ENCODE data around the gene LCTL. TPM values are rescaled to one million over a fixed set of nuclear protein-coding genes. Genes with fewer than 3 reads are reported as not detected.

LCTL gene
- total and polyA plus RNA-seq, 10 of the 15 experiments (the other 5 are each of a cell fraction or from before 2014, with no cell fraction given): 0.07 to 0.76 (median 0.40) TPM; not detected in 5

DNA sequence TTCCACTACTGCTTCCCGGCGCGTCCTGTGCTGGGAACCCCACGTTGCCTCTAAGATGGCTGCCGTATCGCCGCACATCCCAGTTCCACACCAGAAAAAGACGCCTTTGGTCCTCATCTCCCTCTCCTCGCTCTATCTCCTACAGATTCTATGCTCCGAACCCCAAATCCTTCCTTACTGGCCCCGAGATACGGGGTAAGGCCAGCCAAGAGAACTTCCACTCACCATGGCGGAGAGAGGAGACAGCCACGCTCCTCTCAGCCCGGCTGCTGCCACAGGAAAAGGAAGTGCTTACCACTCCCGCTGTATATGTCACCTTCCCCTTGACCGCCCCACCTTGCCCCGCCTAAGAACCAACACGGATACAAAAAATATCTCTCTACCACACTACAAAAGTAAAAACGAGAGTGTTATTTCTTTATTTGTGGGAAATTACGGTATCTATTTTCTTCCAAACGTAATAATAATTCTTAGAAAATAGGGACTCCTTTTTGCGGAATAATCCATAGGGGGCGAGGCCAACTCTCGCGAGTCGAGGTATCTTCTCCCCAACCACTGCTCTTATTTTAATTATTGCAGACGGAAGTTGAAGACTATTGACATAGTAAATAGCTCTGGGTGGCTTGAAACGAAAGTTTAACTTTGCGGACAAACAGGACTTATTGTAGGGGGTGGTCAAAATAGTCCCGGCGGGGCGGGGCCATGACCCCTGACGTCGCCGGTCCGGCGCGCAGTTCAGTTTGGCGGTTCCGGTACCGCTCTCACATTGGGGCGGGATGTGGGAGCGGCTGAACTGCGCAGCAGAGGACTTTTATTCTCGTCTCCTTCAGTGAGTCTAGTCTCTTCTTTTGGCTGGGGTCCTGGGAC, 61.0 kb downstream of the LCTL start, which contains the start of the genes RPL4 and ZWILCH (continued):
- TF ChIP-seq, protein P1, sequence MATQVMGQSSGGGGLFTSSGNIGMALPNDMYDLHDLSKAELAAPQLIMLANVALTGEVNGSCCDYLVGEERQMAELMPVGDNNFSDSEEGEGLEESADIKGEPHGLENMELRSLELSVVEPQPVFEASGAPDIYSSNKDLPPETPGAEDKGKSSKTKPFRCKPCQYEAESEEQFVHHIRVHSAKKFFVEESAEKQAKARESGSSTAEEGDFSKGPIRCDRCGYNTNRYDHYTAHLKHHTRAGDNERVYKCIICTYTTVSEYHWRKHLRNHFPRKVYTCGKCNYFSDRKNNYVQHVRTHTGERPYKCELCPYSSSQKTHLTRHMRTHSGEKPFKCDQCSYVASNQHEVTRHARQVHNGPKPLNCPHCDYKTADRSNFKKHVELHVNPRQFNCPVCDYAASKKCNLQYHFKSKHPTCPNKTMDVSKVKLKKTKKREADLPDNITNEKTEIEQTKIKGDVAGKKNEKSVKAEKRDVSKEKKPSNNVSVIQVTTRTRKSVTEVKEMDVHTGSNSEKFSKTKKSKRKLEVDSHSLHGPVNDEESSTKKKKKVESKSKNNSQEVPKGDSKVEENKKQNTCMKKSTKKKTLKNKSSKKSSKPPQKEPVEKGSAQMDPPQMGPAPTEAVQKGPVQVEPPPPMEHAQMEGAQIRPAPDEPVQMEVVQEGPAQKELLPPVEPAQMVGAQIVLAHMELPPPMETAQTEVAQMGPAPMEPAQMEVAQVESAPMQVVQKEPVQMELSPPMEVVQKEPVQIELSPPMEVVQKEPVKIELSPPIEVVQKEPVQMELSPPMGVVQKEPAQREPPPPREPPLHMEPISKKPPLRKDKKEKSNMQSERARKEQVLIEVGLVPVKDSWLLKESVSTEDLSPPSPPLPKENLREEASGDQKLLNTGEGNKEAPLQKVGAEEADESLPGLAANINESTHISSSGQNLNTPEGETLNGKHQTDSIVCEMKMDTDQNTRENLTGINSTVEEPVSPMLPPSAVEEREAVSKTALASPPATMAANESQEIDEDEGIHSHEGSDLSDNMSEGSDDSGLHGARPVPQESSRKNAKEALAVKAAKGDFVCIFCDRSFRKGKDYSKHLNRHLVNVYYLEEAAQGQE (IDR thresholded peaks at IDR 0.05; ENCODE audit: low read depth, low read length): peak; percentile 55
- TF ChIP-seq PAX5 (IDR thresholded peaks at IDR 0.05; ENCODE audit: borderline replicate concordance, low read depth, low read length) (0 out of 2 replicates have a peak, but pooled peaks have one; percentile 42), CBFB (IDR thresholded peaks at IDR 0.05; ENCODE audit: low read depth) (peak; percentile 97), NRF1 (conservative IDR thresholded peaks at IDR 0.05; ENCODE audit: low read depth, low read length) (no peak), ZNF622 (IDR thresholded peaks at IDR 0.05) (no peak), CREB1 (IDR thresholded peaks at IDR 0.05; ENCODE audit: low read depth) (peak; percentile 75), TCF12 (IDR thresholded peaks at IDR 0.05; ENCODE audit: low read depth, low read length) (peak; percentile 63; the same call in 1 of the 2 replicates), IRF4 (IDR thresholded peaks at IDR 0.05; ENCODE audit: low read depth, low read length) (peak; percentile 63), JUND (IDR thresholded peaks at IDR 0.05; ENCODE audit: low read depth, low read length) (no peak), GABPA (IDR thresholded peaks at IDR 0.05; ENCODE audit: low read depth) (peak; percentile 97)
- TF ChIP-seq, protein P2, sequence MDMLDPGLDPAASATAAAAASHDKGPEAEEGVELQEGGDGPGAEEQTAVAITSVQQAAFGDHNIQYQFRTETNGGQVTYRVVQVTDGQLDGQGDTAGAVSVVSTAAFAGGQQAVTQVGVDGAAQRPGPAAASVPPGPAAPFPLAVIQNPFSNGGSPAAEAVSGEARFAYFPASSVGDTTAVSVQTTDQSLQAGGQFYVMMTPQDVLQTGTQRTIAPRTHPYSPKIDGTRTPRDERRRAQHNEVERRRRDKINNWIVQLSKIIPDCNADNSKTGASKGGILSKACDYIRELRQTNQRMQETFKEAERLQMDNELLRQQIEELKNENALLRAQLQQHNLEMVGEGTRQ (IDR thresholded peaks at IDR 0.05; ENCODE audit: borderline replicate concordance, low read depth, low read length): no peak
- TF ChIP-seq, protein P3, sequence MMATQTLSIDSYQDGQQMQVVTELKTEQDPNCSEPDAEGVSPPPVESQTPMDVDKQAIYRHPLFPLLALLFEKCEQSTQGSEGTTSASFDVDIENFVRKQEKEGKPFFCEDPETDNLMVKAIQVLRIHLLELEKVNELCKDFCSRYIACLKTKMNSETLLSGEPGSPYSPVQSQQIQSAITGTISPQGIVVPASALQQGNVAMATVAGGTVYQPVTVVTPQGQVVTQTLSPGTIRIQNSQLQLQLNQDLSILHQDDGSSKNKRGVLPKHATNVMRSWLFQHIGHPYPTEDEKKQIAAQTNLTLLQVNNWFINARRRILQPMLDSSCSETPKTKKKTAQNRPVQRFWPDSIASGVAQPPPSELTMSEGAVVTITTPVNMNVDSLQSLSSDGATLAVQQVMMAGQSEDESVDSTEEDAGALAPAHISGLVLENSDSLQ (IDR thresholded peaks at IDR 0.05): peak; percentile 61; the same call in 1 of the 2 replicates
- TF ChIP-seq, protein P4, sequence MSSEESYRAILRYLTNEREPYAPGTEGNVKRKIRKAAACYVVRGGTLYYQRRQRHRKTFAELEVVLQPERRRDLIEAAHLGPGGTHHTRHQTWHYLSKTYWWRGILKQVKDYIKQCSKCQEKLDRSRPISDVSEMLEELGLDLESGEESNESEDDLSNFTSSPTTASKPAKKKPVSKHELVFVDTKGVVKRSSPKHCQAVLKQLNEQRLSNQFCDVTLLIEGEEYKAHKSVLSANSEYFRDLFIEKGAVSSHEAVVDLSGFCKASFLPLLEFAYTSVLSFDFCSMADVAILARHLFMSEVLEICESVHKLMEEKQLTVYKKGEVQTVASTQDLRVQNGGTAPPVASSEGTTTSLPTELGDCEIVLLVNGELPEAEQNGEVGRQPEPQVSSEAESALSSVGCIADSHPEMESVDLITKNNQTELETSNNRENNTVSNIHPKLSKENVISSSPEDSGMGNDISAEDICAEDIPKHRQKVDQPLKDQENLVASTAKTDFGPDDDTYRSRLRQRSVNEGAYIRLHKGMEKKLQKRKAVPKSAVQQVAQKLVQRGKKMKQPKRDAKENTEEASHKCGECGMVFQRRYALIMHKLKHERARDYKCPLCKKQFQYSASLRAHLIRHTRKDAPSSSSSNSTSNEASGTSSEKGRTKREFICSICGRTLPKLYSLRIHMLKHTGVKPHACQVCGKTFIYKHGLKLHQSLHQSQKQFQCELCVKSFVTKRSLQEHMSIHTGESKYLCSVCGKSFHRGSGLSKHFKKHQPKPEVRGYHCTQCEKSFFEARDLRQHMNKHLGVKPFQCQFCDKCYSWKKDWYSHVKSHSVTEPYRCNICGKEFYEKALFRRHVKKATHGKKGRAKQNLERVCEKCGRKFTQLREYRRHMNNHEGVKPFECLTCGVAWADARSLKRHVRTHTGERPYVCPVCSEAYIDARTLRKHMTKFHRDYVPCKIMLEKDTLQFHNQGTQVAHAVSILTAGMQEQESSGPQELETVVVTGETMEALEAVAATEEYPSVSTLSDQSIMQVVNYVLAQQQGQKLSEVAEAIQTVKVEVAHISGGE (CRISPR knock-in tag; IDR thresholded peaks at IDR 0.05): no peak
- TF ChIP-seq, protein P5, sequence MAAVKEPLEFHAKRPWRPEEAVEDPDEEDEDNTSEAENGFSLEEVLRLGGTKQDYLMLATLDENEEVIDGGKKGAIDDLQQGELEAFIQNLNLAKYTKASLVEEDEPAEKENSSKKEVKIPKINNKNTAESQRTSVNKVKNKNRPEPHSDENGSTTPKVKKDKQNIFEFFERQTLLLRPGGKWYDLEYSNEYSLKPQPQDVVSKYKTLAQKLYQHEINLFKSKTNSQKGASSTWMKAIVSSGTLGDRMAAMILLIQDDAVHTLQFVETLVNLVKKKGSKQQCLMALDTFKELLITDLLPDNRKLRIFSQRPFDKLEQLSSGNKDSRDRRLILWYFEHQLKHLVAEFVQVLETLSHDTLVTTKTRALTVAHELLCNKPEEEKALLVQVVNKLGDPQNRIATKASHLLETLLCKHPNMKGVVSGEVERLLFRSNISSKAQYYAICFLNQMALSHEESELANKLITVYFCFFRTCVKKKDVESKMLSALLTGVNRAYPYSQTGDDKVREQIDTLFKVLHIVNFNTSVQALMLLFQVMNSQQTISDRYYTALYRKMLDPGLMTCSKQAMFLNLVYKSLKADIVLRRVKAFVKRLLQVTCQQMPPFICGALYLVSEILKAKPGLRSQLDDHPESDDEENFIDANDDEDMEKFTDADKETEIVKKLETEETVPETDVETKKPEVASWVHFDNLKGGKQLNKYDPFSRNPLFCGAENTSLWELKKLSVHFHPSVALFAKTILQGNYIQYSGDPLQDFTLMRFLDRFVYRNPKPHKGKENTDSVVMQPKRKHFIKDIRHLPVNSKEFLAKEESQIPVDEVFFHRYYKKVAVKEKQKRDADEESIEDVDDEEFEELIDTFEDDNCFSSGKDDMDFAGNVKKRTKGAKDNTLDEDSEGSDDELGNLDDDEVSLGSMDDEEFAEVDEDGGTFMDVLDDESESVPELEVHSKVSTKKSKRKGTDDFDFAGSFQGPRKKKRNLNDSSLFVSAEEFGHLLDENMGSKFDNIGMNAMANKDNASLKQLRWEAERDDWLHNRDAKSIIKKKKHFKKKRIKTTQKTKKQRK (IDR thresholded peaks at IDR 0.05; ENCODE audit: low read depth, low read length): no peak

Data from GM12878 (cell line).